Memory B cell (primary cell): ENCODE results near the gene GPR21.

Experiments
- ATAC-seq: fragments of 150-1000 bp; cut with Tn5 transposase; 2 replicates; pipeline ENCODE4 v1.10.0; 2021; ENCODE audit warnings: low read depth, mild to moderate bottlenecking, moderate library complexity
- DNase-seq, 2 donors: peaks; one replicate each; pipeline ENCODE4 v3.0.0; 2022; ENCODE audit warnings: low spot score in 2 of 2
- H3K27ac Mint-ChIP-seq: one replicate; pipeline ENCODE4 v1.8.0; 2022; ENCODE audit warnings: mild to moderate bottlenecking, moderate library complexity, mixed read lengths
- H3K27me3 Mint-ChIP-seq: one replicate; pipeline ENCODE4 v1.8.0; 2022; ENCODE audit warnings: mixed read lengths
- H3K36me3 Mint-ChIP-seq: one replicate; pipeline ENCODE4 v1.8.0; 2022; ENCODE audit warnings: mild to moderate bottlenecking, mixed read lengths
- H3K4me1 Mint-ChIP-seq: one replicate; pipeline ENCODE4 v1.8.0; 2022; ENCODE audit warnings: mixed read lengths
- H3K4me3 Mint-ChIP-seq: one replicate; pipeline ENCODE4 v1.8.0; 2022; ENCODE audit warnings: mild to moderate bottlenecking, moderate library complexity, mixed read lengths
- H3K9me3 Mint-ChIP-seq: one replicate; pipeline ENCODE4 v1.8.0; 2022; ENCODE audit warnings: mixed read lengths

GPR21 gene

GRCh38 chr9:123011878-123012528 lies 21.5 kb upstream of the GPR21 start:
- Mint-ChIP-seq H3K27ac (no peak overlapping the region), H3K4me1 (no peaks in the 10 kb centered on the region), H3K4me3 (no peak overlapping the region), H3K9me3 (peaks cover 3% of the 10 kb centered on the region), H3K36me3 (peaks cover 38% of the 10 kb centered on the region), H3K27me3 (no peaks in the 10 kb centered on the region)
- DNase-seq (no peak), ATAC-seq (no peak)

GRCh38 chr9:123016631-123017030 lies 16.8 kb upstream of the GPR21 start:
- Mint-ChIP-seq H3K4me1 (no peaks in the 10 kb centered on the region), H3K4me3 (no peak overlapping the region), H3K9me3 (peaks cover 3% of the 10 kb centered on the region), H3K27ac (no peak overlapping the region), H3K36me3 (peaks cover 37% of the 10 kb centered on the region), H3K27me3 (no peaks in the 10 kb centered on the region)
- DNase-seq (no peak), ATAC-seq (no peak)

- no peak overlapping the region for H3K27ac Mint-ChIP-seq
- no peaks in the 10 kb centered on the region for H3K4me1 Mint-ChIP-seq
- ATAC-seq (no peak), DNase-seq (no peak)
- no peak overlapping the region for H3K4me3 Mint-ChIP-seq
- H3K27me3 Mint-ChIP-seq, result no peaks in the 10 kb centered on the region
- no peaks in the 10 kb centered on the region for H3K9me3 Mint-ChIP-seq
- peaks cover 17% of the 10 kb centered on the region for H3K36me3 Mint-ChIP-seq
Measured at GRCh38 chr9:123020796-123021195, 12.7 kb upstream of the GPR21 start.

GRCh38 chr9:123026425-123026824 lies 7.0 kb upstream of the GPR21 start:
- ATAC-seq (no peak), DNase-seq (no peak)
- no peaks in the 10 kb centered on the region for H3K27me3 Mint-ChIP-seq
- peaks cover 16% of the 10 kb centered on the region for H3K36me3 Mint-ChIP-seq
- H3K4me3 Mint-ChIP-seq, result no peak overlapping the region
- no peak overlapping the region for H3K27ac Mint-ChIP-seq
- no peaks in the 10 kb centered on the region for H3K9me3 Mint-ChIP-seq
- H3K4me1 Mint-ChIP-seq, result peaks cover 7% of the 10 kb centered on the region

GRCh38 chr9:123027517-123027916 lies 6.0 kb upstream of the GPR21 start:
- peak; percentile 70 for ATAC-seq
- H3K36me3 Mint-ChIP-seq, result peaks cover 16% of the 10 kb centered on the region

GRCh38 chr9:123028136-123028535 lies 5.3 kb upstream of the GPR21 start:
- no peak overlapping the region for H3K27ac Mint-ChIP-seq
- no peaks in the 10 kb centered on the region for H3K9me3 Mint-ChIP-seq

More at GRCh38 chr9:123027517-123027916, 6.0 kb upstream of the GPR21 start:
- Mint-ChIP-seq H3K9me3 (no peaks in the 10 kb centered on the region), H3K4me1 (peaks cover 7% of the 10 kb centered on the region), H3K27ac (no peak overlapping the region), H3K27me3 (no peaks in the 10 kb centered on the region), H3K4me3 (no peak overlapping the region)
- no peak for DNase-seq

GRCh38 chr9:123028973-123029372 lies 4.5 kb upstream of the GPR21 start:
- ATAC-seq (no peak), DNase-seq (no peak)
- H3K36me3 Mint-ChIP-seq, result peaks cover 16% of the 10 kb centered on the region
- H3K9me3 Mint-ChIP-seq, result no peaks in the 10 kb centered on the region
- H3K4me3 Mint-ChIP-seq, result no peak overlapping the region
- no peak overlapping the region for H3K27ac Mint-ChIP-seq
- no peaks in the 10 kb centered on the region for H3K27me3 Mint-ChIP-seq
- H3K4me1 Mint-ChIP-seq, result peaks cover 7% of the 10 kb centered on the region

More at GRCh38 chr9:123028136-123028535, 5.3 kb upstream of the GPR21 start:
- H3K36me3 Mint-ChIP-seq, result peaks cover 14% of the 10 kb centered on the region
- DNase-seq (no peak), ATAC-seq (no peak)
- no peak overlapping the region for H3K4me3 Mint-ChIP-seq
- H3K4me1 Mint-ChIP-seq, result peaks cover 7% of the 10 kb centered on the region
- no peaks in the 10 kb centered on the region for H3K27me3 Mint-ChIP-seq

GRCh38 chr9:123031963-123032362 lies 1.5 kb upstream of the GPR21 start:
- DNase-seq (no peak), ATAC-seq (no peak)
- no peaks in the 10 kb centered on the region for H3K9me3 Mint-ChIP-seq
- H3K27ac Mint-ChIP-seq, result no peak overlapping the region
- H3K4me3 Mint-ChIP-seq, result no peak overlapping the region
- peaks cover 22% of the 10 kb centered on the region for H3K36me3 Mint-ChIP-seq
- H3K27me3 Mint-ChIP-seq, result no peaks in the 10 kb centered on the region
- peaks cover 7% of the 10 kb centered on the region for H3K4me1 Mint-ChIP-seq

- Mint-ChIP-seq H3K4me3 (no peak overlapping the region), H3K9me3 (no peaks in the 10 kb centered on the region), H3K27me3 (no peaks in the 10 kb centered on the region), H3K27ac (peak overlapping the region; percentile 74), H3K36me3 (peaks cover 20% of the 10 kb centered on the region), H3K4me1 (no peaks in the 10 kb centered on the region)
- ATAC-seq, result no peak
- DNase-seq, result no peak
Measured at GRCh38 chr9:123033864-123034601, 566 bp downstream of the GPR21 start.

GRCh38 chr9:123034881-123035510 lies 1.5 kb downstream of the GPR21 start:
- no peak overlapping the region for H3K4me3 Mint-ChIP-seq

GRCh38 chr9:123035791-123036190 lies 2.3 kb downstream of the GPR21 start:
- DNase-seq (no peak), ATAC-seq (no peak)
- peaks cover 18% of the 10 kb centered on the region for H3K36me3 Mint-ChIP-seq
- H3K4me3 Mint-ChIP-seq, result no peak overlapping the region
- H3K4me1 Mint-ChIP-seq, result no peaks in the 10 kb centered on the region
- no peaks in the 10 kb centered on the region for H3K27me3 Mint-ChIP-seq
- H3K27ac Mint-ChIP-seq, result no peak overlapping the region
- H3K9me3 Mint-ChIP-seq, result no peaks in the 10 kb centered on the region

More at GRCh38 chr9:123034881-123035510, 1.5 kb downstream of the GPR21 start:
- Mint-ChIP-seq H3K9me3 (no peaks in the 10 kb centered on the region), H3K36me3 (peaks cover 18% of the 10 kb centered on the region), H3K27me3 (no peaks in the 10 kb centered on the region), H3K4me1 (no peaks in the 10 kb centered on the region), H3K27ac (no peak overlapping the region)
- ATAC-seq, result no peak
- DNase-seq, result no peak

- Mint-ChIP-seq H3K4me1 (no peaks in the 10 kb centered on the region), H3K27me3 (no peaks in the 10 kb centered on the region), H3K9me3 (no peaks in the 10 kb centered on the region), H3K36me3 (peaks cover 21% of the 10 kb centered on the region), H3K4me3 (no peak overlapping the region), H3K27ac (no peak overlapping the region)
- DNase-seq (no peak), ATAC-seq (no peak)
Measured at GRCh38 chr9:123036893-123037545, 3.6 kb downstream of the GPR21 start.

GRCh38 chr9:123039617-123040219 lies 6.3 kb downstream of the GPR21 start:
- ATAC-seq (no peak), DNase-seq (no peak)
- Mint-ChIP-seq H3K4me3 (no peak overlapping the region), H3K4me1 (peaks cover 4% of the 10 kb centered on the region), H3K9me3 (peaks cover 8% of the 10 kb centered on the region), H3K27ac (no peak overlapping the region), H3K36me3 (peaks cover 32% of the 10 kb centered on the region), H3K27me3 (no peaks in the 10 kb centered on the region)

GRCh38 chr9:123040801-123041200 lies 7.3 kb downstream of the GPR21 start:
- ATAC-seq, result no peak
- Mint-ChIP-seq H3K4me3 (no peak overlapping the region), H3K9me3 (peaks cover 8% of the 10 kb centered on the region), H3K4me1 (peaks cover 4% of the 10 kb centered on the region), H3K27ac (no peak overlapping the region), H3K27me3 (no peaks in the 10 kb centered on the region), H3K36me3 (peaks cover 27% of the 10 kb centered on the region)
- DNase-seq, result no peak
